Esophagus muscularis mucosa (tissue), 4 donors: ENCODE data around the gene CDKL2.
"Not testable (repeated sequence)": the region's sequence is repeated elsewhere in the genome, so short reads cannot be mapped to it uniquely, and the experiment has no call there.

Experiments used
- CTCF ChIP-seq, 3 experiments: fragments of 200-600 bp in 2 of 3; fragments of 450-650 bp in 1 of 3; sonication (generic) in 2 of 3; IDR thresholded peaks; one replicate each; pipeline ENCODE4 v1.5.1; 2017 to 2019; ENCODE audit warnings: antibody characterized with exemption in 3 of 3, mild to moderate bottlenecking in 2 of 3, moderate library complexity in 1 of 3
- EP300 ChIP-seq: sonication (generic); formaldehyde crosslinking; IDR thresholded peaks from one replicate; pipeline ENCODE4 v1.6.1; 2017; ENCODE audit warnings: antibody characterized with exemption
- POLR2A ChIP-seq: fragments of 450-650 bp; IDR thresholded peaks from one replicate; pipeline ENCODE4 v1.6.1; 2017; ENCODE audit warnings: antibody characterized with exemption, moderate library complexity, mild to moderate bottlenecking, low read depth
- POLR2AphosphoS5 ChIP-seq, 2 donors: sonication (generic); formaldehyde crosslinking; IDR thresholded peaks; one replicate each; pipeline ENCODE4 v1.6.1; 2017; ENCODE audit warnings: antibody characterized with exemption in 2 of 2

GRCh38 chr4:75533339-75533887 is 96.9 kb downstream of the CDKL2 start:
- TF ChIP-seq POLR2AphosphoS5 (IDR thresholded peaks at IDR 0.05); CTCF (IDR thresholded peaks at IDR 0.05); POLR2A; EP300: not testable (repeated sequence)
